HepG2 (cell line): ENCODE measurements around the gene ZNF416. TPM values are rescaled to one million over a fixed set of nuclear protein-coding genes. Genes with fewer than 3 reads are reported as not detected.

ENCODE experiments used
- CEBPZ ChIP-seq: IDR thresholded peaks from 2 replicates; pipeline ENCODE4 v1.6.1; 2012; ENCODE audit warnings: low read length, improper control_type of control experiment
- CHD4 ChIP-seq: fragments of 200-600 bp; sonication (generic); IDR thresholded peaks from 2 replicates; pipeline ENCODE4 v1.7.0; 2017; ENCODE audit warnings: mild to moderate bottlenecking, low read length, borderline replicate concordance
- CREM ChIP-seq, 2 experiments: sonication (generic) in 1 of 2; formaldehyde crosslinking in 1 of 2; IDR thresholded peaks; 2 replicates each; pipeline versions ENCODE4 v1.4.0 to v1.6.1; 2016 to 2020; ENCODE audit warnings: antibody characterized with exemption in 1 of 2, mild to moderate bottlenecking in 1 of 2, missing genetic modification reagents in 1 of 2
- ETS1 ChIP-seq: sonication (generic); formaldehyde crosslinking; IDR thresholded peaks from 2 replicates; pipeline ENCODE4 v1.4.0; 2020; ENCODE audit warnings: missing genetic modification reagents
- HIVEP1 ChIP-seq: sonication (generic); formaldehyde crosslinking; IDR thresholded peaks from 2 replicates; pipeline ENCODE4 v1.4.0; 2020; ENCODE audit warnings: mild to moderate bottlenecking, missing genetic modification reagents
- HOXA7 ChIP-seq: sonication (generic); formaldehyde crosslinking; IDR thresholded peaks from 2 replicates; pipeline ENCODE4 v1.8.1; 2022; ENCODE audit warnings: mild to moderate bottlenecking, missing genetic modification reagents, moderate library complexity
- KLF12 ChIP-seq: sonication (generic); formaldehyde crosslinking; IDR thresholded peaks from 2 replicates; pipeline ENCODE4 v1.4.0; 2020; ENCODE audit warnings: missing genetic modification reagents, borderline replicate concordance
- POLR2A ChIP-seq, 2 experiments: IDR thresholded peaks; 2 replicates each; pipeline ENCODE4 v1.6.1; 2011; ENCODE audit warnings: low read depth in 2 of 2, low read length in 2 of 2, mild to moderate bottlenecking in 1 of 2, moderate library complexity in 1 of 2; ENCODE audit not compliant: insufficient read depth in 1 of 2
- PRPF4 ChIP-seq: fragments of 200-400 bp; formaldehyde crosslinking; IDR thresholded peaks from 2 replicates; pipeline ENCODE4 v1.6.1; 2016; ENCODE audit warnings: low read length, low read depth; ENCODE audit not compliant: poor library complexity, severe bottlenecking
- SNAPC2 ChIP-seq: sonication (generic); formaldehyde crosslinking; IDR thresholded peaks from 2 replicates; pipeline ENCODE4 v1.8.1; 2022; ENCODE audit warnings: mild to moderate bottlenecking, missing genetic modification reagents
- TRIM24 ChIP-seq: sonication (generic); formaldehyde crosslinking; IDR thresholded peaks from 2 replicates; pipeline ENCODE4 v1.8.0; 2022; ENCODE audit warnings: mild to moderate bottlenecking, missing genetic modification reagents
- YY1 ChIP-seq: IDR thresholded peaks from 2 replicates; pipeline ENCODE4 v1.6.1; 2011; ENCODE audit warnings: low read length, low read depth, moderate library complexity, mild to moderate bottlenecking; ENCODE audit not compliant: insufficient read depth, insufficient replicate concordance
- ZHX2 ChIP-seq, 2 experiments: sonication (generic) in 1 of 2; formaldehyde crosslinking in 1 of 2; IDR thresholded peaks; 2 replicates each; pipeline versions ENCODE4 v1.6.1 to v1.9.0; 2014 to 2022; ENCODE audit warnings: antibody characterized with exemption in 1 of 2, borderline replicate concordance in 1 of 2, inconsistent platforms in 1 of 2, low read depth in 1 of 2, missing genetic modification reagents in 1 of 2
- ZIK1 ChIP-seq: sonication (generic); formaldehyde crosslinking; IDR thresholded peaks from 2 replicates; pipeline ENCODE4 v1.5.0; 2020; ENCODE audit warnings: mild to moderate bottlenecking, low read depth, missing genetic modification reagents, borderline replicate concordance
- ZNF570 ChIP-seq: sonication (generic); formaldehyde crosslinking; IDR thresholded peaks from 2 replicates; pipeline ENCODE4 v1.4.0; 2020; ENCODE audit warnings: mild to moderate bottlenecking, missing genetic modification reagents, borderline replicate concordance
- ZNF839 ChIP-seq: sonication (generic); formaldehyde crosslinking; IDR thresholded peaks from 2 replicates; pipeline ENCODE4 v1.4.0; 2020; ENCODE audit warnings: missing genetic modification reagents, mild to moderate bottlenecking, borderline replicate concordance
- polyA plus RNA-seq, 8 experiments: library from polyadenylated mRNA; depleted of rRNA in 3 of 8; stranded (reverse) in 7 of 8; unstranded in 1 of 8; fragments of >200 nt; fragmentation: Illumina TruSeq in 4 of 8; extraction: Trizol in 4 of 8; gene quantifications; 2 replicates each; pipeline versions ENCODE4 v1.2.1 to v1.2.3, GENCODE V29; 2011 to 2016; ENCODE audit warnings: low read depth in 4 of 8, missing spikeins in 1 of 8, mixed read lengths in 1 of 8; ENCODE audit not compliant: insufficient read depth in 1 of 8
- total RNA-seq, 5 experiments: library from RNA; depleted of rRNA; stranded (reverse); fragments of >200 nt; fragmentation: Illumina TruSeq; extraction: Trizol; gene quantifications; 2 replicates each; pipeline ENCODE4 v1.2.3, GENCODE V29; 2016; ENCODE audit warnings: low read depth in 1 of 5

ZNF416 gene
- total and polyA plus RNA-seq, 2 of the 13 experiments (the other 11 are each of a cell fraction or from before 2014, with no cell fraction given) = 1.5 to 5.3 TPM

- no peak for TF ChIP-seq ETS1 (CRISPR knock-in tag)
- no peak for TF ChIP-seq HOXA7
- peak; percentile 76 for TF ChIP-seq ZHX2 (IDR thresholded peaks at IDR 0.05; ENCODE audit: low read depth)
- TF ChIP-seq ZHX2 (CRISPR knock-in tag; IDR thresholded peaks at IDR 0.05; ENCODE audit: borderline replicate concordance) = no peak
- no peak for TF ChIP-seq ZNF839 (CRISPR knock-in tag)
- TF ChIP-seq ZNF570 (CRISPR knock-in tag) = no peak
- TF ChIP-seq ZIK1 (CRISPR knock-in tag) = 0 out of 2 replicates have a peak, but pooled peaks have one; percentile 30
- TF ChIP-seq CEBPZ = no peak
- TF ChIP-seq CREM (IDR thresholded peaks at IDR 0.05) = peak; percentile 94
- no peak for TF ChIP-seq CREM (CRISPR knock-in tag; IDR thresholded peaks at IDR 0.05)
- no peak for TF ChIP-seq CHD4
- TF ChIP-seq PRPF4 = no peak
- TF ChIP-seq KLF12 = 0 out of 2 replicates have a peak, but pooled peaks have one; percentile 54
- peak; percentile 41 for TF ChIP-seq YY1
- no peak for TF ChIP-seq SNAPC2 (CRISPR knock-in tag)
- no peak for TF ChIP-seq TRIM24 (CRISPR knock-in tag)
- TF ChIP-seq POLR2A (IDR thresholded peaks at IDR 0.05; ENCODE audit: insufficient read depth in 1 of 2, low read depth in 2 of 2, low read length in 2 of 2) = peak in 1 of 2 experiments; percentile 44; a peak in 1 of 4 replicates
- no peak for TF ChIP-seq HIVEP1 (CRISPR knock-in tag)
These were observed 21.2 kb upstream of the ZNF416 start, which contains the start of gene ZNF530 (continued) for GRCh38 chr19:57599761-57600383.
